A549 (cell line): ENCODE data around the gene UBA3. TPM values are rescaled to one million over a fixed set of nuclear protein-coding genes. Genes with fewer than 3 reads are reported as not detected.

Experiments
- ATAC-seq, 2 experiments: fragments of 200-7000 bp in 1 of 2; fragments of >200 bp in 1 of 2; cut with Nextera tagmentation in 1 of 2; cut with Tn5 transposase in 1 of 2; 3 replicates each; pipeline versions ENCODE4 v1.8.0 to v1.9.1; 2018 to 2020; ENCODE audit warnings: mild to moderate bottlenecking in 1 of 2, moderate library complexity in 1 of 2
- CTCF ChIA-PET: fragments of 300-600 bp; sonication (Branson Sonifier 250); formaldehyde crosslinking; extraction: SDS; loops from one replicate; lab custom pipeline; 2021; ENCODE audit warnings: antibody characterized with exemption, inconsistent platforms; lab: Yijun Ruan, JAX
- POLR2A ChIA-PET: fragments of 350-600 bp; formaldehyde crosslinking; extraction: SDS; loops from one replicate; lab custom pipeline; 2021; ENCODE audit warnings: antibody characterized with exemption, inconsistent platforms; lab: Yijun Ruan, JAX
- DNase-seq, 2 experiments: peaks; one replicate each; pipeline versions ENCODE4 v3.0.0 to v3.0.0-alpha.2; 2011 to 2016; ENCODE audit warnings: low read depth in 1 of 2, low spot score in 1 of 2
- FAIRE-seq: peaks from 2 replicates; lab custom pipeline; 2011; peaks lifted over from hg19 to GRCh38; lab: Jason Lieb, UNC
- H3K27ac ChIP-seq, 2 experiments: fragments of >200 bp; sonication (Bioruptor Twin); formaldehyde crosslinking; 3 replicates each; pipeline ENCODE4 v1.5.1; 2016 to 2017
- H3K4me1 ChIP-seq: fragments of >200 bp; sonication (Bioruptor Twin); formaldehyde crosslinking; 3 replicates; pipeline ENCODE4 v1.6.1; 2016
- H3K4me2 ChIP-seq: fragments of >200 bp; sonication (Bioruptor Twin); formaldehyde crosslinking; 3 replicates; pipeline ENCODE4 v1.6.1; 2016
- H3K4me3 ChIP-seq: fragments of >200 bp; sonication (Bioruptor Twin); formaldehyde crosslinking; 3 replicates; pipeline ENCODE4 v1.5.1; 2016
- H3K9me3 ChIP-seq: fragments of >200 bp; sonication (Bioruptor Twin); formaldehyde crosslinking; 3 replicates; pipeline ENCODE4 v1.6.1; 2016
- CEBPB ChIP-seq, 2 experiments: fragments of >200 bp in 1 of 2; sonication (Bioruptor Twin) in 1 of 2; formaldehyde crosslinking in 1 of 2; IDR thresholded peaks; 2 replicates each; pipeline ENCODE4 v1.6.1; 2012 to 2016
- CHD2 ChIP-seq: fragments of 150-350 bp; IDR thresholded peaks from 2 replicates; pipeline ENCODE4 v1.6.1; 2014; ENCODE audit warnings: low read length; ENCODE audit not compliant: partially characterized antibody
- CHD4 ChIP-seq: fragments of 200-600 bp; sonication (generic); IDR thresholded peaks from 2 replicates; pipeline ENCODE4 v1.6.1; 2016; ENCODE audit warnings: antibody characterized with exemption, mild to moderate bottlenecking, borderline replicate concordance
- CTCF ChIP-seq: fragments of >200 bp; sonication (Bioruptor Twin); formaldehyde crosslinking; IDR thresholded peaks from 3 replicates; pipeline ENCODE4 v1.5.1; 2016
- EHMT2 ChIP-seq: fragments of 200-600 bp; sonication (generic); IDR thresholded peaks from 2 replicates; pipeline ENCODE4 v1.6.1; 2016; ENCODE audit warnings: antibody characterized with exemption, low read depth, mild to moderate bottlenecking, moderate library complexity
- ELK1 ChIP-seq: fragments of 150-350 bp; IDR thresholded peaks from 2 replicates; pipeline ENCODE4 v1.6.1; 2014; ENCODE audit warnings: low read depth, mild to moderate bottlenecking, low read length
- FOSB ChIP-seq: fragments of 250-450 bp; sonication (Bioruptor Pico); IDR thresholded peaks from 2 replicates; pipeline ENCODE4 v1.5.0; 2020; ENCODE audit warnings: mild to moderate bottlenecking, moderate library complexity
- FOSL2 ChIP-seq, 2 experiments: fragments of 450-650 bp in 1 of 2; fragments of >200 bp in 1 of 2; sonication (Bioruptor Twin) in 1 of 2; formaldehyde crosslinking; IDR thresholded peaks; 2 replicates each; pipeline versions ENCODE4 v1.5.0 to v1.6.1; 2016 to 2020; ENCODE audit warnings: mild to moderate bottlenecking in 1 of 2, moderate library complexity in 1 of 2
- FOXS1 ChIP-seq: fragments of 250-450 bp; sonication (Bioruptor Pico); IDR thresholded peaks from 2 replicates; pipeline ENCODE4 v1.5.0; 2020; ENCODE audit warnings: mild to moderate bottlenecking, moderate library complexity
- HDAC2 ChIP-seq: fragments of 200-600 bp; sonication (generic); IDR thresholded peaks from 2 replicates; pipeline ENCODE4 v1.6.1; 2016
- HMGXB4 ChIP-seq: fragments of 250-450 bp; sonication (Bioruptor Pico); IDR thresholded peaks from 2 replicates; pipeline ENCODE4 v1.5.0; 2021; ENCODE audit warnings: mild to moderate bottlenecking, moderate library complexity, borderline replicate concordance
- HOXA7 ChIP-seq: fragments of 250-450 bp; sonication (Bioruptor Pico); IDR thresholded peaks from 2 replicates; pipeline ENCODE4 v1.5.0; 2020; ENCODE audit warnings: mild to moderate bottlenecking, moderate library complexity
- JUN ChIP-seq, 2 experiments: fragments of >200 bp; sonication (Bioruptor Twin); formaldehyde crosslinking; IDR thresholded peaks; 2 replicates in 1 of 2; 3 replicates in 1 of 2; pipeline ENCODE4 v1.6.1; 2016 to 2017
- NFE2L2 ChIP-seq: fragments of 150-350 bp; conservative IDR thresholded peaks from 2 replicates; pipeline ENCODE4 v1.6.1; 2014; ENCODE audit warnings: low read length
- NPAS2 ChIP-seq: fragments of 250-450 bp; sonication (Bioruptor Pico); IDR thresholded peaks from 2 replicates; pipeline ENCODE4 v1.8.0; 2022; ENCODE audit warnings: mild to moderate bottlenecking, moderate library complexity, borderline replicate concordance
- NR3C1 ChIP-seq: fragments of >200 bp; sonication (Bioruptor Twin); formaldehyde crosslinking; IDR thresholded peaks from 3 replicates; pipeline ENCODE4 v1.6.1; 2017
- RARB ChIP-seq: fragments of 250-450 bp; sonication (Bioruptor Pico); IDR thresholded peaks from 2 replicates; pipeline ENCODE4 v1.8.0; 2021; ENCODE audit warnings: mild to moderate bottlenecking, moderate library complexity
- SREBF2 ChIP-seq: fragments of 450-650 bp; IDR thresholded peaks from 2 replicates; pipeline ENCODE4 v1.6.1; 2014; ENCODE audit warnings: mild to moderate bottlenecking, moderate library complexity
- WGBS: methylation state at CpG from one replicate; pipeline ENCODE4 v1.1.6; 2017; ENCODE audit errors: missing lambda C conversion rate; 5-methylcytosine and 5-hydroxymethylcytosine counted together
- polyA plus RNA-seq, 4 experiments: library from polyadenylated mRNA; depleted of rRNA in 3 of 4; stranded (reverse); fragments of >200 nt; fragmentation: RNase III in 1 of 4; extraction: RNeasy Plus Mini Kit Qiagen cat#74134 plus additional on column Dnase treatment in 1 of 4; gene quantifications; 2 replicates in 3 of 4; 3 replicates in 1 of 4; pipeline ENCODE4 v1.2.3, GENCODE V29; 2011 to 2017
- TF ChIP-seq, protein P1 (sequence below): IDR thresholded peaks from 2 replicates; pipeline ENCODE4 v1.6.1; 2012
- TF ChIP-seq, protein P2 (sequence below): fragments of 200-600 bp; sonication (generic); IDR thresholded peaks from 2 replicates; pipeline ENCODE4 v1.6.1; 2016; ENCODE audit warnings: antibody characterized with exemption, mild to moderate bottlenecking, moderate library complexity

The UBA3 gene
- polyA plus RNA-seq, 2 of the 4 experiments (the other 2 are of a cell fraction) = 50.0 to 62.7 TPM

DNA sequence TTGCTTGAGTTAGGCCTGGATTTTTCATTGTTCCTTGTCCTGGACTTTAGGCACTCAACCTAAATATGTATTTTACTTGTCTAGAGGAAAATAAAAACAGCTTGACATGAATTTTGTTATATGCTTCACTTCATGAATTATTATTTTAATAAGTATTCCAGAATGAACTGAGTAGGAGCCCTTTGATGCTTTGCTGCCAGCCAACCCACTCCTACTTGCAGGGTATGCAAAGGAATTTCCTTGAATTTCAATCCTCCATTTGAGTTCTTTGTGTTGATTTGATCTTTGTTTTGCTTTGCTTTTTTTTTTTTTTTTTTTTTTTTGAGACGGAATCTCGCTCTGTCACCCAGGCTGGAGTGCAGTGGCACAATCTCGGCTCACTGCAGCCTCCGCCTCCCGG, 16.1 kb upstream of the UBA3 start:
- CTCF ChIA-PET = no interaction called here
- FAIRE-seq = no peak
- POLR2A ChIA-PET = no interaction called here

More for the DNA sequence above, 16.1 kb upstream of the UBA3 start:
- Histone ChIP-seq H3K4me2 (no peak overlapping the region), H3K9me3 (no peaks in the 10 kb centered on the region), H3K4me3 (no peak overlapping the region)
- WGBS = 83% methylated on average over 4 of the region's 5 CpGs
- ATAC-seq (no peak), DNase-seq (no peak)
- no peak for TF ChIP-seq FOSB (CRISPR knock-in tag)
- no peak for TF ChIP-seq NR3C1
- no peak for TF ChIP-seq RARB
- TF ChIP-seq CTCF = no peak
- no peak for TF ChIP-seq CEBPB (IDR thresholded peaks at IDR 0.05)
- no peak for TF ChIP-seq FOXS1 (CRISPR knock-in tag)
- no peak for TF ChIP-seq HOXA7 (CRISPR knock-in tag)
- TF ChIP-seq JUN (IDR thresholded peaks at IDR 0.05) = no peak
- no peak for TF ChIP-seq NPAS2 (CRISPR knock-in tag)
- no peak for TF ChIP-seq HMGXB4 (CRISPR knock-in tag)
- TF ChIP-seq CHD2 = no peak
- TF ChIP-seq, protein P1, sequence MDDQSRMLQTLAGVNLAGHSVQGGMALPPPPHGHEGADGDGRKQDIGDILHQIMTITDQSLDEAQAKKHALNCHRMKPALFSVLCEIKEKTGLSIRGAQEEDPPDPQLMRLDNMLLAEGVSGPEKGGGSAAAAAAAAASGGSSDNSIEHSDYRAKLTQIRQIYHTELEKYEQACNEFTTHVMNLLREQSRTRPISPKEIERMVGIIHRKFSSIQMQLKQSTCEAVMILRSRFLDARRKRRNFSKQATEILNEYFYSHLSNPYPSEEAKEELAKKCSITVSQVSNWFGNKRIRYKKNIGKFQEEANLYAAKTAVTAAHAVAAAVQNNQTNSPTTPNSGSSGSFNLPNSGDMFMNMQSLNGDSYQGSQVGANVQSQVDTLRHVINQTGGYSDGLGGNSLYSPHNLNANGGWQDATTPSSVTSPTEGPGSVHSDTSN = no peak
- TF ChIP-seq, protein P2, sequence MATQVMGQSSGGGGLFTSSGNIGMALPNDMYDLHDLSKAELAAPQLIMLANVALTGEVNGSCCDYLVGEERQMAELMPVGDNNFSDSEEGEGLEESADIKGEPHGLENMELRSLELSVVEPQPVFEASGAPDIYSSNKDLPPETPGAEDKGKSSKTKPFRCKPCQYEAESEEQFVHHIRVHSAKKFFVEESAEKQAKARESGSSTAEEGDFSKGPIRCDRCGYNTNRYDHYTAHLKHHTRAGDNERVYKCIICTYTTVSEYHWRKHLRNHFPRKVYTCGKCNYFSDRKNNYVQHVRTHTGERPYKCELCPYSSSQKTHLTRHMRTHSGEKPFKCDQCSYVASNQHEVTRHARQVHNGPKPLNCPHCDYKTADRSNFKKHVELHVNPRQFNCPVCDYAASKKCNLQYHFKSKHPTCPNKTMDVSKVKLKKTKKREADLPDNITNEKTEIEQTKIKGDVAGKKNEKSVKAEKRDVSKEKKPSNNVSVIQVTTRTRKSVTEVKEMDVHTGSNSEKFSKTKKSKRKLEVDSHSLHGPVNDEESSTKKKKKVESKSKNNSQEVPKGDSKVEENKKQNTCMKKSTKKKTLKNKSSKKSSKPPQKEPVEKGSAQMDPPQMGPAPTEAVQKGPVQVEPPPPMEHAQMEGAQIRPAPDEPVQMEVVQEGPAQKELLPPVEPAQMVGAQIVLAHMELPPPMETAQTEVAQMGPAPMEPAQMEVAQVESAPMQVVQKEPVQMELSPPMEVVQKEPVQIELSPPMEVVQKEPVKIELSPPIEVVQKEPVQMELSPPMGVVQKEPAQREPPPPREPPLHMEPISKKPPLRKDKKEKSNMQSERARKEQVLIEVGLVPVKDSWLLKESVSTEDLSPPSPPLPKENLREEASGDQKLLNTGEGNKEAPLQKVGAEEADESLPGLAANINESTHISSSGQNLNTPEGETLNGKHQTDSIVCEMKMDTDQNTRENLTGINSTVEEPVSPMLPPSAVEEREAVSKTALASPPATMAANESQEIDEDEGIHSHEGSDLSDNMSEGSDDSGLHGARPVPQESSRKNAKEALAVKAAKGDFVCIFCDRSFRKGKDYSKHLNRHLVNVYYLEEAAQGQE = no peak
- no peak for TF ChIP-seq ELK1
- TF ChIP-seq NFE2L2 = no peak
- TF ChIP-seq HDAC2 = no peak
- no peak for TF ChIP-seq EHMT2
- no peak for TF ChIP-seq FOSL2 (IDR thresholded peaks at IDR 0.05)
- no peak for TF ChIP-seq FOSL2 (CRISPR knock-in tag; IDR thresholded peaks at IDR 0.05)
- no peak for TF ChIP-seq SREBF2
- no peak for TF ChIP-seq CHD4
- TF ChIP-seq, all 56 proteins: peak for 0
- Histone ChIP-seq H3K27ac (no peak overlapping the region), H3K4me1 (peaks cover 7% of the 10 kb centered on the region; the same call in 1 of the 3 replicates)
